A673 (cell line): ENCODE data around the gene SCNN1A.

Experiments used
- EZH2 ChIP-seq: fragments of 200-600 bp; sonication (generic); IDR thresholded peaks from 2 replicates; pipeline ENCODE4 v1.6.1; 2017; ENCODE audit warnings: borderline replicate concordance, low read depth, mild to moderate bottlenecking, mixed read lengths, antibody characterized with exemption, low read length; ENCODE audit not compliant: poor library complexity, severe bottlenecking
- TF ChIP-seq, protein P1 (sequence below): fragments of 300-800, 200-600 bp; sonication (generic); conservative IDR thresholded peaks from 2 replicates; pipeline ENCODE4 v1.5.1; 2017; ENCODE audit warnings: low read depth, mild to moderate bottlenecking, antibody characterized with exemption, low read length, moderate library complexity, mixed read lengths

DNA sequence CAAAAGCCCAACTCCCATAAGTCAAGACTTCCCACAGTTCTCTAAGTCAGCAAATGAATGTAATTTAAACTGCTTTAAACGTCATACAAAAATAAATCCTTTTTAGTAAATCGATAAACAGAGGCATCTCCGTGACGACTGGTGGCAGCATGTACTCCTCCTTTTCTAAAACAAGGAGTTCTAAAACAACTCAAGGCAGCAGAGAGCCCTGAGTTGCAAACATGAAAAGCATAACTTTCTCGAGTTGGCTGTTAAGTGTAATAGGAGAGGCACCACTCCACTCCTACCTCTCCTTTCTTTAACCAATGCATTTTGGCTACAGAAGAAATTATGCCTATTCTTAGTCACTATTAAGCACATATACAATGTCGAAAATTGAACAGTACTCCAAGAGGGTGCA lies 30.6 kb upstream of the SCNN1A start:
- TF ChIP-seq, protein P1, sequence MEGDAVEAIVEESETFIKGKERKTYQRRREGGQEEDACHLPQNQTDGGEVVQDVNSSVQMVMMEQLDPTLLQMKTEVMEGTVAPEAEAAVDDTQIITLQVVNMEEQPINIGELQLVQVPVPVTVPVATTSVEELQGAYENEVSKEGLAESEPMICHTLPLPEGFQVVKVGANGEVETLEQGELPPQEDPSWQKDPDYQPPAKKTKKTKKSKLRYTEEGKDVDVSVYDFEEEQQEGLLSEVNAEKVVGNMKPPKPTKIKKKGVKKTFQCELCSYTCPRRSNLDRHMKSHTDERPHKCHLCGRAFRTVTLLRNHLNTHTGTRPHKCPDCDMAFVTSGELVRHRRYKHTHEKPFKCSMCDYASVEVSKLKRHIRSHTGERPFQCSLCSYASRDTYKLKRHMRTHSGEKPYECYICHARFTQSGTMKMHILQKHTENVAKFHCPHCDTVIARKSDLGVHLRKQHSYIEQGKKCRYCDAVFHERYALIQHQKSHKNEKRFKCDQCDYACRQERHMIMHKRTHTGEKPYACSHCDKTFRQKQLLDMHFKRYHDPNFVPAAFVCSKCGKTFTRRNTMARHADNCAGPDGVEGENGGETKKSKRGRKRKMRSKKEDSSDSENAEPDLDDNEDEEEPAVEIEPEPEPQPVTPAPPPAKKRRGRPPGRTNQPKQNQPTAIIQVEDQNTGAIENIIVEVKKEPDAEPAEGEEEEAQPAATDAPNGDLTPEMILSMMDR = no peak
- no peak for TF ChIP-seq EZH2
